CD4-positive, alpha-beta T cell (primary cell): Measurements from ENCODE around the gene CD7. TPM values are rescaled to one million over a fixed set of nuclear protein-coding genes. Genes with fewer than 3 reads are reported as not detected.

ENCODE experiments used
- ATAC-seq: fragments of 200-7000 bp; cut with Tn5 transposase; one replicate; pipeline ENCODE4 v1.10.0; 2022; ENCODE audit warnings: mild to moderate bottlenecking; ENCODE audit not compliant: poor library complexity
- CTCF ChIA-PET: fragments of 350-600 bp; sonication (Branson Sonifier 250); formaldehyde crosslinking; loops from one replicate; lab custom pipeline; 2021; ENCODE audit warnings: antibody characterized with exemption, inconsistent platforms; lab: Charles Lee
- POLR2A ChIA-PET: fragments of 350-600 bp; sonication (Branson Sonifier 250); formaldehyde crosslinking; loops from one replicate; lab custom pipeline; 2021; ENCODE audit warnings: antibody characterized with exemption, inconsistent platforms; lab: Charles Lee
- DNase-seq, 14 experiments: peaks; one replicate each; pipeline ENCODE4 v3.0.0-alpha.2; 2013 to 2020; ENCODE audit warnings: mixed read lengths in 2 of 14
- H3K27ac ChIP-seq, 2 donors: one replicate each; pipeline versions ENCODE4 v1.5.1 to v1.7.0; 2013; ENCODE audit warnings: low read length in 2 of 2, low read depth in 1 of 2, mild to moderate bottlenecking in 1 of 2
- H3K27me3 ChIP-seq, 2 experiments: 1 replicate in 1 of 2; 2 replicates in 1 of 2; pipeline versions ENCODE4 v1.6.1 to v1.7.0; 2013; ENCODE audit warnings: low read length in 2 of 2, control low read depth in 1 of 2, mild to moderate bottlenecking in 1 of 2, moderate library complexity in 1 of 2; ENCODE audit not compliant: insufficient read depth in 2 of 2, control insufficient read depth in 1 of 2
- H3K36me3 ChIP-seq: one replicate; pipeline ENCODE4 v1.6.1; 2013; ENCODE audit warnings: low read length, control low read depth; ENCODE audit not compliant: insufficient read depth
- H3K4me1 ChIP-seq: one replicate; pipeline ENCODE4 v1.6.1; 2013; ENCODE audit warnings: low read length, control low read depth; ENCODE audit not compliant: insufficient read depth
- H3K4me3 ChIP-seq: one replicate; pipeline ENCODE4 v1.5.1; 2013; ENCODE audit warnings: mild to moderate bottlenecking, low read length, moderate library complexity
- H3K9me3 ChIP-seq, 2 experiments: 1 replicate in 1 of 2; 2 replicates in 1 of 2; pipeline versions ENCODE4 v1.6.1 to v1.7.0; 2013; ENCODE audit warnings: low read length in 2 of 2, mild to moderate bottlenecking in 2 of 2, control low read depth in 1 of 2, moderate library complexity in 1 of 2; ENCODE audit not compliant: control insufficient read depth in 1 of 2, insufficient read depth in 1 of 2
- H3K27ac Mint-ChIP-seq: one replicate; pipeline ENCODE4 v1.8.0; 2020; ENCODE audit warnings: mixed read lengths
- H3K27me3 Mint-ChIP-seq: one replicate; pipeline ENCODE4 v1.8.0; 2021; ENCODE audit warnings: mixed read lengths
- H3K36me3 Mint-ChIP-seq: one replicate; pipeline ENCODE4 v1.8.0; 2021; ENCODE audit warnings: low read depth, mixed read lengths
- H3K4me1 Mint-ChIP-seq: one replicate; pipeline ENCODE4 v1.8.0; 2021; ENCODE audit warnings: low read depth, mixed read lengths
- H3K4me3 Mint-ChIP-seq: one replicate; pipeline ENCODE4 v1.8.0; 2020; ENCODE audit warnings: mild to moderate bottlenecking, mixed read lengths
- H3K9me3 Mint-ChIP-seq: one replicate; pipeline ENCODE4 v1.8.0; 2020; ENCODE audit warnings: mixed read lengths
- CTCF ChIP-seq: fragments of 200-600 bp; IDR thresholded peaks from one replicate; pipeline ENCODE4 v1.8.0; 2022; ENCODE audit warnings: antibody characterized with exemption, mild to moderate bottlenecking
- intact Hi-C, 2 experiments: fragments of 100-400 bp; cut with DNase I in 1 of 2; cut with micrococcal nuclease in 1 of 2; formaldehyde crosslinking; loops; one replicate each; pipeline versions ENCODE4 v1.15.1 to v1.9.0; 2023 to 2025; cut with DNase I, micrococcal nuclease
- polyA plus RNA-seq, 2 donors: library from polyadenylated mRNA; unstranded; fragments of 120-200 nt; gene quantifications; one replicate each; pipeline ENCODE4 v1.2.1, GENCODE V29; 2013
- total RNA-seq, 174 experiments: library from RNA in 2 of 174; stranded (reverse) in 2 of 174; gene quantifications; one replicate each; pipeline ENCODE4 v1.2.3 and lab custom pipeline; 2021 to 2026

The CD7 gene
- 100 to 1,000 TPM; 225 to 234 TPM for total RNA-seq
- polyA plus RNA-seq (2013, experiment 1 of 2) = 197 TPM
- polyA plus RNA-seq (2013, experiment 2 of 2) = 235 TPM
- total RNA-seq (lab: John Stamatoyannopoulos, UW) = 29.8 to 432 (median 137) reads per million in 172 experiments

- ChIA-PET POLR2A (interaction anchor here (0.8 to 6.4 kb wide), 15 partner anchors 10 to 191 kb away, joined by 3 to 157 read pairs (median 4); partner anchors contain the start of genes CSNK1D and SECTM1), CTCF (interaction anchor here (0.8 to 2.5 kb wide), 4 partner anchors 17 to 115 kb away, joined by 3 to 11 read pairs (median 4); no protein-coding TSS in a partner anchor)
- H3K27ac Mint-ChIP-seq = no peak within 1 kb of the TSS
- H3K27me3 Mint-ChIP-seq = no peaks in the 10 kb centered on the region
- DNase-seq = peak in 13 of 14 experiments; percentile 55 to 85 (median 73)
- peaks cover 27% of the 10 kb centered on the region for H3K36me3 Mint-ChIP-seq
- Histone ChIP-seq H3K9me3 (peaks cover 0 to 17% of the 10 kb centered on the region in 2 experiments), H3K27ac (peak within 1 kb of the TSS; percentile 31 to 80), H3K27me3 (no peaks in the 10 kb centered on the region), H3K36me3 (peaks cover 11% of the 10 kb centered on the region), H3K4me3 (peak within 1 kb of the TSS; percentile 81), H3K4me1 (peaks cover 75% of the 10 kb centered on the region)
- TF ChIP-seq CTCF = no peak
- H3K9me3 Mint-ChIP-seq = no peaks in the 10 kb centered on the region
- H3K4me1 Mint-ChIP-seq = peaks cover 38% of the 10 kb centered on the region
- ATAC-seq = peak; percentile 75
- H3K4me3 Mint-ChIP-seq = peak within 1 kb of the TSS; percentile 99
- intact Hi-C loops = loop anchor here in 1 of 2 experiments (1.0 to 2.0 kb wide), 2 partner anchors 17 to 45 kb away; partner anchors contain the start of gene CSNK1D
Observed at GRCh38 chr17:82317394-82318168, at the start of gene CD7. Gene CD7 (minus strand): TSS chr17:82317608. CDS start chr17:82317495, 113 bp downstream.

GRCh38 chr17:82366749-82367148, 49.3 kb upstream of the CD7 start:
- Histone ChIP-seq H3K9me3 (peaks cover 0 to 11% of the 10 kb centered on the region in 2 experiments), H3K27ac (no peak overlapping the region), H3K27me3 (peaks cover 12 to 24% of the 10 kb centered on the region in 2 experiments), H3K36me3 (no peaks in the 10 kb centered on the region), H3K4me3 (no peak overlapping the region), H3K4me1 (peaks cover 14% of the 10 kb centered on the region)
- H3K9me3 Mint-ChIP-seq = no peaks in the 10 kb centered on the region
- TF ChIP-seq CTCF = no peak
- CTCF ChIA-PET = no interaction called here
- peaks cover 33% of the 10 kb centered on the region for H3K27me3 Mint-ChIP-seq
- POLR2A ChIA-PET = interaction anchor here (0.6 kb wide), 1 partner anchor 114 kb away, joined by 5 read pairs; no protein-coding TSS in a partner anchor
- peaks cover 10% of the 10 kb centered on the region for H3K4me1 Mint-ChIP-seq
- ATAC-seq = no peak
- no peak for DNase-seq
- intact Hi-C loops = no loop called here
- H3K27ac Mint-ChIP-seq = no peak overlapping the region
- no peak overlapping the region for H3K4me3 Mint-ChIP-seq
- no peaks in the 10 kb centered on the region for H3K36me3 Mint-ChIP-seq

- ChIA-PET CTCF (no interaction called here), POLR2A (no interaction called here)
- peaks cover 29% of the 10 kb centered on the region for H3K27me3 Mint-ChIP-seq
- peaks cover 0 to 9% of the 10 kb centered on the region in 2 experiments for H3K9me3 ChIP-seq
- no peaks in the 10 kb centered on the region for H3K9me3 Mint-ChIP-seq
- TF ChIP-seq CTCF = no peak
- H3K4me3 Mint-ChIP-seq = no peak overlapping the region
- H3K27ac ChIP-seq = no peak overlapping the region
- no peak overlapping the region for H3K4me3 ChIP-seq
- H3K4me1 Mint-ChIP-seq = peaks cover 6% of the 10 kb centered on the region
- no peaks in the 10 kb centered on the region for H3K36me3 Mint-ChIP-seq
- peaks cover 5% of the 10 kb centered on the region for H3K4me1 ChIP-seq
- peaks cover 6 to 18% of the 10 kb centered on the region in 2 experiments for H3K27me3 ChIP-seq
- H3K36me3 ChIP-seq = no peaks in the 10 kb centered on the region
- no peak for ATAC-seq
- DNase-seq = no peak
- intact Hi-C loops = no loop called here
- no peak overlapping the region for H3K27ac Mint-ChIP-seq
Observed at GRCh38 chr17:82365606-82366295, 48.3 kb upstream of the CD7 start.
